SK-N-SH (cell line): ENCODE measurements around the gene UQCRHL.

Source experiments
- CTCF ChIP-seq: fragments of 200-600 bp; sonication (generic); IDR thresholded peaks from 2 replicates; pipeline ENCODE4 v1.6.1; 2017; ENCODE audit warnings: antibody characterized with exemption, mild to moderate bottlenecking, moderate library complexity
- EP300 ChIP-seq, 2 experiments: IDR thresholded peaks; 2 replicates each; pipeline versions ENCODE4 v1.4.0 to v1.6.1; 2012; ENCODE audit warnings: borderline replicate concordance in 1 of 2, low read depth in 1 of 2, low read length in 1 of 2
- EZH2phosphoT487 ChIP-seq: fragments of 200-600 bp; sonication (generic); IDR thresholded peaks from 2 replicates; pipeline ENCODE4 v1.6.1; 2017; ENCODE audit warnings: low read depth, mixed run types, mild to moderate bottlenecking, antibody characterized with exemption, moderate library complexity, borderline replicate concordance
- GATA2 ChIP-seq: sonication (generic); formaldehyde crosslinking; IDR thresholded peaks from 2 replicates; pipeline ENCODE4 v1.5.0; 2020; ENCODE audit warnings: mild to moderate bottlenecking, missing genetic modification reagents
- POLR2AphosphoS5 ChIP-seq: IDR thresholded peaks from 2 replicates; pipeline ENCODE4 v1.6.1; 2012; ENCODE audit warnings: low read depth, low read length
- RFX5 ChIP-seq: IDR thresholded peaks from 2 replicates; pipeline ENCODE4 v1.6.1; 2012; ENCODE audit warnings: mild to moderate bottlenecking, improper control_type of control experiment, low read length
- USF1 ChIP-seq: IDR thresholded peaks from 2 replicates; pipeline ENCODE4 v1.4.0; 2012; ENCODE audit warnings: low read depth, borderline replicate concordance
- YY1 ChIP-seq: IDR thresholded peaks from 2 replicates; pipeline ENCODE4 v1.4.0; 2012; ENCODE audit warnings: low read depth, mild to moderate bottlenecking
- ZBTB33 ChIP-seq: IDR thresholded peaks from 2 replicates; pipeline ENCODE4 v1.4.0; 2012; ENCODE audit warnings: low read depth, borderline replicate concordance

GRCh38 chr1:15807121-15807520, 328 bp downstream of the UQCRHL start:
- TF ChIP-seq EZH2phosphoT487 (no peak), POLR2AphosphoS5 (no peak), CTCF (no peak), ZBTB33 (no peak), RFX5 (no peak), GATA2 (CRISPR knock-in tag) (no peak), EP300 (IDR thresholded peaks at IDR 0.05; ENCODE audit: borderline replicate concordance in 1 of 2, low read depth in 1 of 2, low read length in 1 of 2) (no peak), YY1 (no peak), USF1 (no peak)
